NCI-H146 treated with DMSO at 0.1 percent for 48 hours (cell line): Measurements from ENCODE around the gene DNTT.

ENCODE experiments used
- DNase-seq: peaks from one replicate; lab custom pipeline; 2025; ENCODE audit not compliant: unreplicated experiment; lab: John Stamatoyannopoulos, UW

DNTT gene

GRCh38 chr10:96304230-96304629 lies at the start of gene DNTT:
DNTT (plus strand) TSS chr10:96304434; CDS start chr10:96304498, 64 bp downstream.
- no peak for DNase-seq

GRCh38 chr10:96254976-96255375 lies 49.3 kb upstream of the DNTT start:
- DNase-seq: no peak

GRCh38 chr10:96255549-96256333 lies 48.5 kb upstream of the DNTT start:
- no peak for DNase-seq

GRCh38 chr10:96257944-96258343 lies 46.3 kb upstream of the DNTT start:
- no peak for DNase-seq

- DNase-seq: no peak
These were observed 45.1 kb upstream of the DNTT start for GRCh38 chr10:96259150-96259549.

GRCh38 chr10:96260014-96260413 lies 44.2 kb upstream of the DNTT start:
- no peak for DNase-seq

- no peak for DNase-seq
These were observed 43.1 kb upstream of the DNTT start for GRCh38 chr10:96261132-96261531.

GRCh38 chr10:96261930-96262329 lies 42.3 kb upstream of the DNTT start:
- DNase-seq: no peak

- DNase-seq: no peak
These were observed 41.1 kb upstream of the DNTT start for GRCh38 chr10:96263176-96263575.

- DNase-seq: no peak
These were observed 40.6 kb upstream of the DNTT start for GRCh38 chr10:96263669-96264068.

GRCh38 chr10:96264938-96265337 lies 39.3 kb upstream of the DNTT start:
- no peak for DNase-seq

- DNase-seq: no peak
These were observed 38.0 kb upstream of the DNTT start for GRCh38 chr10:96266118-96266770.

GRCh38 chr10:96267234-96267705 lies 37.0 kb upstream of the DNTT start:
- DNase-seq: no peak

- DNase-seq: no peak
These were observed 35.8 kb upstream of the DNTT start for GRCh38 chr10:96268341-96268909.

GRCh38 chr10:96269438-96270300 lies 34.6 kb upstream of the DNTT start:
- no peak for DNase-seq

- DNase-seq: no peak
These were observed 33.7 kb upstream of the DNTT start for GRCh38 chr10:96270571-96270970.

- DNase-seq: no peak
These were observed 33.0 kb upstream of the DNTT start, which contains the start of gene BLNK for GRCh38 chr10:96271016-96271815. BLNK (minus strand) TSS chr10:96271569; CDS start chr10:96271398, 171 bp downstream.

GRCh38 chr10:96272316-96273280 lies 31.6 kb upstream of the DNTT start:
- no peak for DNase-seq
